GM12864 (cell line): ENCODE results near the gene KCNK2.

Source experiments
- DNase-seq: peaks from one replicate; pipeline ENCODE4 v3.0.0-alpha.2; 2011; ENCODE audit warnings: low read depth
- H3K4me3 ChIP-seq: 2 replicates; pipeline ENCODE4 v1.5.1; 2011; ENCODE audit warnings: mild to moderate bottlenecking, low read depth, low read length, control low read depth
- CTCF ChIP-seq: IDR thresholded peaks from 2 replicates; pipeline ENCODE4 v1.5.1; 2011; ENCODE audit warnings: low read depth, mild to moderate bottlenecking, moderate library complexity, low read length, control low read depth, inconsistent platforms; ENCODE audit errors: missing control alignments

KCNK2 gene

GRCh38 chr1:215166886-215167285 is 84.3 kb downstream of the KCNK2 start:
- H3K4me3 ChIP-seq = no peak overlapping the region
- TF ChIP-seq CTCF = no peak
- no peak for DNase-seq

GRCh38 chr1:215181518-215181917 is 99.0 kb downstream of the KCNK2 start:
- H3K4me3 ChIP-seq = no peak overlapping the region
- DNase-seq = no peak
- TF ChIP-seq CTCF = no peak

GRCh38 chr1:215185067-215185620 is 102.6 kb downstream of the KCNK2 start:
- no peak overlapping the region for H3K4me3 ChIP-seq
- DNase-seq = no peak
- TF ChIP-seq CTCF = no peak

- no peak for DNase-seq
- TF ChIP-seq CTCF = no peak
- no peak overlapping the region for H3K4me3 ChIP-seq
Measured at GRCh38 chr1:215188302-215188950, 105.9 kb downstream of the KCNK2 start.

- H3K4me3 ChIP-seq = no peak overlapping the region
- no peak for TF ChIP-seq CTCF
- DNase-seq = no peak
Measured at GRCh38 chr1:215192306-215192705, 109.8 kb downstream of the KCNK2 start.

GRCh38 chr1:215198021-215198420 is 115.5 kb downstream of the KCNK2 start:
- no peak for DNase-seq
- H3K4me3 ChIP-seq = no peak overlapping the region
- no peak for TF ChIP-seq CTCF

GRCh38 chr1:215200121-215200520 is 117.6 kb downstream of the KCNK2 start:
- no peak for TF ChIP-seq CTCF
- DNase-seq = no peak
- H3K4me3 ChIP-seq = no peak overlapping the region
